ENCODE results near the gene CALML3.
"Not testable (repeated sequence)": the region's sequence is repeated elsewhere in the genome, so short reads cannot be mapped to it uniquely, and the experiment has no call there.

GRCh38 chr10:5475088-5475487 is 49.7 kb upstream of the CALML3 start:
- TF ChIP-seq CTCF (IDR thresholded peaks at IDR 0.05; ENCODE audit: low read depth, low read length); EZH2phosphoT487 (IDR thresholded peaks at IDR 0.05; ENCODE audit: low read depth): not testable (repeated sequence)

Measured in OCI-LY3 (cell line).